GM13976 (cell line): ENCODE results near the gene SERTAD4.
"Not testable (repeated sequence)": the region's sequence is repeated elsewhere in the genome, so short reads cannot be mapped to it uniquely, and the experiment has no call there.

Experiments
- DNase-seq: peaks from one replicate; pipeline ENCODE4 v3.0.0; 2012; ENCODE audit warnings: low spot score
- in situ Hi-C: fragments of 300-500 bp; cut with MboI; formaldehyde crosslinking; loops from one replicate; pipeline ENCODE4 v1.12.0; 2022; ENCODE audit warnings: low sequenced_read_pairs, mixed read lengths, inconsistent platforms; ENCODE audit not compliant: unreplicated experiment
- TF ChIP-seq, protein P1 (sequence below): IDR thresholded peaks from 2 replicates; pipeline ENCODE4 v1.5.1; 2012; ENCODE audit warnings: borderline replicate concordance, mild to moderate bottlenecking; ENCODE audit not compliant: insufficient read depth; ENCODE audit errors: extremely low read depth, missing control alignments, control extremely low read depth

Gene SERTAD4

DNA sequence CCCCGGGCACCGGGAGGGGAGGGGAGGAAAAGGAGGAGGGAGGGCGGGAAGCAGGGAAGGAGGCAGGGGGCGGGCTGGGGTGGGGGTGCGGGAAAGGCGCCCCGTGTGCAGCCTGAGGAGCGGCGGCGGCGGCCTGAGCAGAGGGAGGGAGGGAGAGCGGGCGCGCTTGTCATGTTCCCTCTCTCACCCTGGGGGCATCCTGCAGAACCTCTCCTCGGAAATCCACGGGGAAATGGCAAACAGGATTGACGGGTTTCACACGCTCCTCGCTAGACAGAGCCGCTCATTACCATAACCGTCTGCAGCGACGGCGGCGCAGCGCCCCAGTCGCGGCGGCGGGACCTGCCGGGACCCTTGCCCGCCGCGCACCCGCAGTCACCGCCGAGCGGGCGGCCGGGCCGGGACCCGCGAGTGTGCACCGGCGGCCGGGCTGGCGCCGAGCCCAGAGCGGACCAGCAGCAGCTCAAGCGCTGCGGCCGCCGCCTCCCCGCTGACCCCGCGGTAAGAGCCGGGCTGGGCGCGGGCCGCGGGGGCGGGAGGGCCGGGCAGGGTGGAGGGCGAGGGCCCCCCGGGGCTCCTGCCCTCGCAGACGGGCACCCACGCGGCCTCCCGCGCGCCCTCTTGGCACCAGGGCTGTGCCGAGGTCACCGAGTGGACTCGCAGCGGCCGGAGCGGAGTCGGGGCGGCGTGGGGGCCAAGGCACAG is at the start of gene SERTAD4:
Gene SERTAD4 (plus strand): TSS at position 286 of the 705 bp plus-strand sequence. CDS start 5,165 bp downstream, outside the sequence.
- in situ Hi-C loops, result no loop called here
- DNase-seq, result peak; percentile 41
- TF ChIP-seq, protein P1, sequence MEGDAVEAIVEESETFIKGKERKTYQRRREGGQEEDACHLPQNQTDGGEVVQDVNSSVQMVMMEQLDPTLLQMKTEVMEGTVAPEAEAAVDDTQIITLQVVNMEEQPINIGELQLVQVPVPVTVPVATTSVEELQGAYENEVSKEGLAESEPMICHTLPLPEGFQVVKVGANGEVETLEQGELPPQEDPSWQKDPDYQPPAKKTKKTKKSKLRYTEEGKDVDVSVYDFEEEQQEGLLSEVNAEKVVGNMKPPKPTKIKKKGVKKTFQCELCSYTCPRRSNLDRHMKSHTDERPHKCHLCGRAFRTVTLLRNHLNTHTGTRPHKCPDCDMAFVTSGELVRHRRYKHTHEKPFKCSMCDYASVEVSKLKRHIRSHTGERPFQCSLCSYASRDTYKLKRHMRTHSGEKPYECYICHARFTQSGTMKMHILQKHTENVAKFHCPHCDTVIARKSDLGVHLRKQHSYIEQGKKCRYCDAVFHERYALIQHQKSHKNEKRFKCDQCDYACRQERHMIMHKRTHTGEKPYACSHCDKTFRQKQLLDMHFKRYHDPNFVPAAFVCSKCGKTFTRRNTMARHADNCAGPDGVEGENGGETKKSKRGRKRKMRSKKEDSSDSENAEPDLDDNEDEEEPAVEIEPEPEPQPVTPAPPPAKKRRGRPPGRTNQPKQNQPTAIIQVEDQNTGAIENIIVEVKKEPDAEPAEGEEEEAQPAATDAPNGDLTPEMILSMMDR, result no peak

DNA sequence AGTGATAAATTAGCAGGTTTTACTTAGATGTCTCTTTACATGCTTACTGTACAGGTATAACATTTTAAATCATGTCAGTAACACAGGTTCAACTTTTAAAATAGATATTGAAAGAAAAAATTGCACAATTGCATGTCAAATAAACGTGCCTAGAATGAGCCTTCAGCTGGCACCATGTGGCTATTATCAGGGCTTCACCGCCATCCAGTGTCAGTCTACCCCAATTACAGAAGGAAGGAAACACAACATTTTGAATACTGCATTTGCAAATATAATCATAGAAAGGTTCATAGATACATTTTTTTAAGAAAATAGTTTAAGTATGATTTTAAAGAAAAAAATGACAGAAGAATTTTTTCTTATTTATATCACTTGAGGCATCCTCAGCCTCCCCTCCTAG is 47.5 kb upstream of the SERTAD4 start:
- in situ Hi-C loops, result no loop called here
- DNase-seq, result no peak
- TF ChIP-seq, protein P1, result no peak

DNA sequence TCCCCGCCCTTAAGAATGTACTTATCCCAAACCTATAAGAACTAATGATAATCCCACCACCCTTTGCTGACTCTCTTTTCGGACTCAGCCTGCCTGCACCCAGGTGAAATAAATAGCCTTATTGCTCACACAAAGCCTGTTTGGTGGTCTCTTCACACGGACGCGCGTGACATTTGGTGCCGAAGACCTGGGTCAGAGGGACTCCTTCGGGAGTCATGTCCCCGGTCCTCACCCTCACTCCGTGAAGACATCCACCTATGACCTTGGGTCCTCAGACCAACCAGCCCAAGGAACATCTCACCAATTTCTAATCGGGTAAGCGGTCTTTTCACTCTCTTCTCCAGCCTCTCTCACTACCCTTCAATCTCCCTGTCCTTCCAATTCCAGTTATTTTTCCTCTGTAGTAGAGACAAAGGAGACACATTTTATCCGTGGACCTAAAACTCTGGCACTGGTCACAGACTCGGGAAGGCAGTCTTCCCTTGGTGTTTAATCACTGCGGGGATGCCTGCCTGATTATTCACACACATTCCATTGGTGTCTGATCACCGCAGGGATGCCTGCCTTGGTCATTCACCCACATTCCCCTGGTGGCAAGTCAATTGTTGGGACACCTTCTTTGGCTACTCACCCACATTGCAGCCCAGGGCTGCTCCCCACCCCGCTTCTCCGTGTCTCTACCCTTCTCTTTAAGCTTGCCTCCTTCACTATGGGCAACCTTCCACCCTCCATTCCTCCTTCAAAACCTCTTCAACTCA is 44.6 kb upstream of the SERTAD4 start:
- DNase-seq, in situ Hi-C loops: not testable (repeated sequence)

DNA sequence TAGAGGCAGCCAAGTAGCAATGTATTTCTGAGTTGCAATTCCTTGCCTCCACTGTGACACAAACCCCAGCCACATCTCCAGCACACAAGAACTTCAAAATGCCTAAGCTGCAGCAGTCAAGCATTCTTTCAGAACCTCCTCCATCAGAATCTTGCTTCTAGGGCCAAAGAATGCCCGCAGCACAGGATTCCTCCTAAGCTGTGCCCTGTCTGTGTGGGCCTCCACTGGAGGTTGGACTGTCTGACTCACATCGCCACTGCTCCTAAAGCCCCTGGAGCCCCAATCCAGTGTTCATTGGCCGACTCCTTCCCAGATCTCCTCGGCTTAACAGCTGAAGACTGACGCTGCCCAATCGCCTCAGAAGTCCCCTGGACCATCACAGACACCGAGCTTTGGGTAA is 43.2 kb upstream of the SERTAD4 start:
- in situ Hi-C loops, result no loop called here
- DNase-seq, result no peak
- TF ChIP-seq, protein P1, result no peak

DNA sequence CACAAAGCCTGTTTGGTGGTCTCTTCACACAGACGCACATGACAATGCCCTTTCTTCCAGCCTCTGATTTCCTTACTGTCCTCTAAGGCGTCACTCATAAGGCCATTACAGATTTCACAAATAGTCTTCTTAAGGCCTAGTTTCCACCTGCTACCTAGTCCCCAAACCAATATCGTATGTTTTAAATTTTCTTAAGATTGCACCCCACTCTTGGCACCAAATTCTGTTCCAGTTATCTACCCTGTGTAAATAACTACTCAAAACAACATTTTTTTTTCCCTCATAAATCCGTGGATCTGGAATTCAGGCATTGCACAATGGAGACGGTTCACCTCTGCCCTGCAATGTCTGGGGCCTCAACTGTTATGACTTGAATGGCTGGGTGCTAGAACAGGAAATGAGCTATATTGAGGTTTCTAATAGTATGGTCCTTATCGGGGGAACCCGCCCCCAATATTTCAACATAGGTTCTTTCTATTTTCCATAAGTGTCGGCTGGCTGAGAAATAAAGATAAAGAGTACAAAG is 36.9 kb upstream of the SERTAD4 start:
- DNase-seq, result no peak
- TF ChIP-seq, protein P1, result no peak
- in situ Hi-C loops, result no loop called here

DNA sequence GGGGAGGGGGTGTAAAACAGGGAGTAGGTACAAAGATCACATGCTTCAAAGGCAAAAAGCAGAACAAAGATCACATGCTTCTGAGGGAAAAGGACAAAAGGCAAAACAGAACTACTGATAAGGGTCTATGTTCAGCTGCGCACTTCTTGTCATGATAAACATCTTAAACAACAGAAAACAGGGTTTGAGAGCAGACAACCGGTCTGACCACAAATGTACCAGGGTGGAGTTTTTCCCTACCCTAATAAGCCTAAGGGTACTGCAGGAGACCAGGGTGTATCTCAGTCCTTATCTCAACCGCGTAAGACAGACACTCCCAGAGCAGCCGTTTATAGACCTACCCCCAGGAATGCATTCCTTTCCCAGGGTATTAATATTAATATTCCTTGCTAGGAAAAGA is 36.3 kb upstream of the SERTAD4 start:
- DNase-seq, in situ Hi-C loops: not testable (repeated sequence)

DNA sequence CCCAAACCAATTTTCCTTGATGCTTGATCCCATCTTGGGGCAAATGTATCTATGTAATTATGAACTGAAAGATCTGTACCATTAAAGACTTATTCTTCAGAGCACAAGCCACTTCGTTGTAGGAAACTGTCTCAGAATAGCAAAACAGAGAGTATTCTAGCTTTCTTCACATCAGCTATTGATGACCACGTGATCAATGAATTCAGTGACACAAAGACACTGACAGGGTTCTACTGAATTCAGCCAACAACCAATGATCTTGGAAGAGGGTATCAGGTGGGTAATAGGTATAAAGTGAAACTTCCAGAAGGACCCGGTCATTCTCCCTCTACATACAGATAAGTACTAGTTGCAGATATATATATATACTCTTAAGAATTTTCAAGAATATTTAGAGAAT is 33.8 kb upstream of the SERTAD4 start:
- no peak for DNase-seq
- TF ChIP-seq, protein P1, result no peak
- in situ Hi-C loops, result no loop called here
